Keratinocyte (primary cell): ENCODE data around the gene SRP68. TPM values are rescaled to one million over a fixed set of nuclear protein-coding genes. Genes with fewer than 3 reads are reported as not detected.

Source experiments
- DNase-seq: peaks from one replicate; pipeline ENCODE4 v3.0.0-alpha.2; 2011; ENCODE audit warnings: low read depth, missing footprints, low spot score
- FAIRE-seq: peaks from 2 replicates; lab custom pipeline; 2011; peaks lifted over from hg19 to GRCh38; lab: Jason Lieb, UNC
- H2AFZ ChIP-seq: 2 replicates; pipeline ENCODE4 v1.6.0; 2012; ENCODE audit warnings: low read length, control low read depth, inconsistent platforms; ENCODE audit not compliant: control insufficient read depth
- H3K27ac ChIP-seq: 2 replicates; pipeline ENCODE4 v1.5.1; 2011; ENCODE audit warnings: low read length; ENCODE audit not compliant: control insufficient read depth, insufficient read depth
- H3K27me3 ChIP-seq: 3 replicates; pipeline ENCODE4 v1.6.0; 2011; ENCODE audit warnings: low read length; ENCODE audit not compliant: control insufficient read depth, insufficient read depth; ENCODE audit errors: extremely low read depth
- H3K36me3 ChIP-seq, 2 experiments: 2 replicates in 1 of 2; 3 replicates in 1 of 2; pipeline ENCODE4 v1.5.1; 2011; ENCODE audit warnings: low read length in 2 of 2, mild to moderate bottlenecking in 1 of 2; ENCODE audit not compliant: control insufficient read depth in 2 of 2, insufficient read depth in 2 of 2; ENCODE audit errors: extremely low read depth in 1 of 2
- H3K4me1 ChIP-seq: 3 replicates; pipeline ENCODE4 v1.5.1; 2011; ENCODE audit warnings: low read length; ENCODE audit not compliant: control insufficient read depth, insufficient read depth; ENCODE audit errors: extremely low read depth
- H3K4me2 ChIP-seq: 3 replicates; pipeline ENCODE4 v1.6.0; 2011; ENCODE audit warnings: low read depth, low read length; ENCODE audit not compliant: control insufficient read depth, insufficient read depth; ENCODE audit errors: extremely low read depth
- H3K4me3 ChIP-seq, 3 experiments: fragments of 200-600 bp in 1 of 3; sonication (generic) in 1 of 3; 2 replicates in 2 of 3; 3 replicates in 1 of 3; pipeline ENCODE4 v1.5.1; 2011 to 2016; ENCODE audit warnings: low read length in 3 of 3, mild to moderate bottlenecking in 3 of 3, control low read depth in 2 of 3, inconsistent platforms in 1 of 3, low read depth in 1 of 3, mixed read lengths in 1 of 3, mixed run types in 1 of 3, moderate library complexity in 1 of 3; ENCODE audit not compliant: control insufficient read depth in 2 of 3, insufficient read depth in 2 of 3; ENCODE audit errors: extremely low read depth in 1 of 3
- H3K79me2 ChIP-seq: 2 replicates; pipeline ENCODE4 v1.6.0; 2012; ENCODE audit warnings: low read length; ENCODE audit not compliant: control insufficient read depth, insufficient read depth
- H3K9ac ChIP-seq: 3 replicates; pipeline ENCODE4 v1.6.0; 2011; ENCODE audit warnings: low read length; ENCODE audit not compliant: control insufficient read depth, insufficient read depth; ENCODE audit errors: extremely low read depth
- H3K9me1 ChIP-seq: 3 replicates; pipeline ENCODE4 v1.6.0; 2011; ENCODE audit warnings: low read length; ENCODE audit not compliant: control insufficient read depth, insufficient read depth; ENCODE audit errors: extremely low read depth
- H3K9me3 ChIP-seq: 2 replicates; pipeline ENCODE4 v1.5.1; 2012; ENCODE audit warnings: low read depth, low read length; ENCODE audit not compliant: control insufficient read depth
- H4K20me1 ChIP-seq: 3 replicates; pipeline ENCODE4 v1.6.0; 2011; ENCODE audit warnings: low read length; ENCODE audit not compliant: control insufficient read depth, insufficient read depth; ENCODE audit errors: extremely low read depth
- EZH2 ChIP-seq: IDR thresholded peaks from one replicate; pipeline ENCODE4 v1.6.1; 2012; ENCODE audit warnings: inconsistent platforms, mild to moderate bottlenecking, low read length, moderate library complexity
- dilution Hi-C: fragments of 300-500 bp; cut with MboI; formaldehyde crosslinking; loops from one replicate; pipeline ENCODE4 v1.7.0; 2020; ENCODE audit warnings: low sequenced_read_pairs; ENCODE audit not compliant: extremely low pct_ligation_motif_present
- polyA plus RNA-seq, 5 experiments: library from polyadenylated mRNA; depleted of rRNA in 3 of 5; stranded (reverse) in 3 of 5; stranded (forward) in 1 of 5; unstranded in 1 of 5; fragments of >200 nt; gene quantifications; 1 replicate in 1 of 5; 2 replicates in 3 of 5; 3 replicates in 1 of 5; pipeline versions ENCODE4 v1.2.1 to v1.2.3, GENCODE V29; 2011 to 2012; ENCODE audit warnings: missing spikeins in 2 of 5, low read depth in 1 of 5, low replicate concordance in 1 of 5
- TF ChIP-seq, protein P1 (sequence below), 3 experiments: IDR thresholded peaks in 1 of 3; conservative IDR thresholded peaks in 1 of 3; optimal IDR thresholded peaks in 1 of 3; 2 replicates in 2 of 3; 3 replicates in 1 of 3; pipeline versions ENCODE3 to v1.5.1; 2011; ENCODE audit warnings: low read length in 3 of 3, mild to moderate bottlenecking in 3 of 3, moderate library complexity in 2 of 3, control low read depth in 1 of 3, inconsistent platforms in 1 of 3; ENCODE audit not compliant: insufficient read depth in 2 of 3; ENCODE audit errors: extremely low read depth in 1 of 3

The SRP68 gene
- polyA plus RNA-seq, 1 donor (not counting 4 experiments of a cell fraction or from before 2014, with no cell fraction given): 81.3 TPM

DNA sequence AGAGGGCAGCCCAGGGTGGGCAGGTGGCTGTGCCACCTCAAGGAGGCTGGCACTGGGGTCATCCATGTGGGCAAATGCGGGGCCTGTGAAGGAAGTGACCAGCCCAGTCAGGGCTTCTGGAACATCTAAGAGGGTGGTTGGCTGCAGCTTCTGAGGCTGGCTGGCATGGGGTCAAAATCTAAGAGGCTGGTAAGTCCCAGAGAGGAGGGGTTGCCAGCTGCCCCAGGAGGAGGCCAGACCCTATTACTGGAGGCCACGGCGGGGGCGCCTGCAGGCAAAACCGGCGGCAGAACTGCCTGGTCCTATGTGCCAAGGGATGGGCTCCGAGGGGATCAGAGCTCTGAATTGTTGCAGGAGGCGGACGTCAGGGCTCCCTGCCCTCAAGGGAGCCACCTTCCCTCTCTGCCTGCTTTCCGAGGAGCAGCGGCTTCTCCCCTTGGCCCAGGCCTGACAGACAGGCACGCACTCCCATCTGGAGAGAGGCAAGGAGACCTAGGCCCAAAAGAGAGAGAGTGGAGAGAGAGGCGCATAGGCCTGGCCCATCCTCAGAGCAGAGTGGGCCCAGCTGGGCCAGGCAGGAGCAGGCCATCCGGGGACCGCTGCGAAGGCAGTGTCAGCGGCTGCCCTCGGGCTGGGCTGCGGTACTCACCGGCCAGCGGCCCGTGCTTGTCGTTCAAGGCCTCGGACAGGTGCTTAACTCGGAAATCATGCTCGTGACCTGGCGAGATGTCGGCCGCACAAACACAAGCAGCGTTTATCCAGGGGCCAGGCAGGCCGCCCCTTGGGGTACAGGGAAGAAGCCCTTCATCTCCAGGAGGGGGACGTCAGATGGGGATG is 17.6 kb upstream of the SRP68 start:
- peaks cover 27 to 55% of the 10 kb centered on the region in 2 experiments for H3K36me3 ChIP-seq
- H3K4me3 ChIP-seq: no peak overlapping the region
- H3K4me1 ChIP-seq: no peaks in the 10 kb centered on the region
- no peak for DNase-seq
- dilution Hi-C loops: no loop called here
- H3K9me1 ChIP-seq: peaks cover 2% of the 10 kb centered on the region
- no peak overlapping the region for H3K4me2 ChIP-seq
- H4K20me1 ChIP-seq: no peaks in the 10 kb centered on the region
- H3K27me3 ChIP-seq: no peaks in the 10 kb centered on the region
- FAIRE-seq: no peak
- H3K27ac ChIP-seq: no peak overlapping the region
- no peaks in the 10 kb centered on the region for H3K9me3 ChIP-seq
- H3K9ac ChIP-seq: no peak overlapping the region
- no peak overlapping the region for H2AFZ ChIP-seq
- TF ChIP-seq EZH2: no peak
- TF ChIP-seq, protein P1, sequence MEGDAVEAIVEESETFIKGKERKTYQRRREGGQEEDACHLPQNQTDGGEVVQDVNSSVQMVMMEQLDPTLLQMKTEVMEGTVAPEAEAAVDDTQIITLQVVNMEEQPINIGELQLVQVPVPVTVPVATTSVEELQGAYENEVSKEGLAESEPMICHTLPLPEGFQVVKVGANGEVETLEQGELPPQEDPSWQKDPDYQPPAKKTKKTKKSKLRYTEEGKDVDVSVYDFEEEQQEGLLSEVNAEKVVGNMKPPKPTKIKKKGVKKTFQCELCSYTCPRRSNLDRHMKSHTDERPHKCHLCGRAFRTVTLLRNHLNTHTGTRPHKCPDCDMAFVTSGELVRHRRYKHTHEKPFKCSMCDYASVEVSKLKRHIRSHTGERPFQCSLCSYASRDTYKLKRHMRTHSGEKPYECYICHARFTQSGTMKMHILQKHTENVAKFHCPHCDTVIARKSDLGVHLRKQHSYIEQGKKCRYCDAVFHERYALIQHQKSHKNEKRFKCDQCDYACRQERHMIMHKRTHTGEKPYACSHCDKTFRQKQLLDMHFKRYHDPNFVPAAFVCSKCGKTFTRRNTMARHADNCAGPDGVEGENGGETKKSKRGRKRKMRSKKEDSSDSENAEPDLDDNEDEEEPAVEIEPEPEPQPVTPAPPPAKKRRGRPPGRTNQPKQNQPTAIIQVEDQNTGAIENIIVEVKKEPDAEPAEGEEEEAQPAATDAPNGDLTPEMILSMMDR (optimal IDR thresholded peaks at IDR 0.05 in 1 of 3, IDR thresholded peaks at IDR 0.05 in 1 of 3, conservative IDR thresholded peaks at IDR 0.05 in 1 of 3; ENCODE audit: extremely low read depth in 1 of 3, insufficient read depth in 2 of 3, low read length in 3 of 3): no peak
- no peaks in the 10 kb centered on the region for H3K79me2 ChIP-seq

DNA sequence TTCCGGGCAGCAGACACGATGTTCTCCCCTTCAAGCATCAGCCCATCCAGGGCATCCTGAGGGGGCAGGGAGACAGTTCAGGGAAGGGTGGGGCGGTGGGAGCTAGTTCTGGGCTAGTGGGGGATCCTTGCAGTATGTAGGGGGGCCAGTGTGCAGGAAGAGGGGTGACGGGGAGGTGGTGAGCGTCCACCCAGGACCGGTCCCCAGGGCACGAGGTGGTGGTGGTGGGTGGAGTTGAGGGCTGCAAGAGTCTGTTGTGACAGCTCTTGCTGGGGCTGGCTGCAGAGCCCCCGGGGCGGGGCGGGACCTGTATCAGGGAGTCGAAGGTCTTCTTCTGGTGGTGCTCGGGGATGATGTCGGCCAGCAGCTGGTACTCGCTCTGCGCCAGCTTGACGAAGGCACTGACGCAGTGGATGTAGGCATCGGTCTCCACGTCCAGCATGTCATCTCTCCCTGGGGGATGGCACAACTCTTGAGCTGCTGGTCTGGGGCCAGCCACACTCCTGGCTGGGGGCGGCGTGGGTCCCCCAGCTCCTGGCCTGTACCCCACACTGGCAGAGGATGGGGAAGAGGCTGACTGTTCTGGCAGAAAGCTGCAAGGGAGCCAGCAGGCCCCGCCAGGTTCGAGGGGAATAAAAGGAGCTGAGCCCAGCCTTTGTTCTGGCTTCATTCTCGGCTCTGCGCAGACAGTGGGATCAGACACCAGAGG is 16.7 kb upstream of the SRP68 start:
- Histone ChIP-seq H3K9me1 (no peaks in the 10 kb centered on the region), H3K4me1 (no peaks in the 10 kb centered on the region), H3K9ac (no peak overlapping the region), H2AFZ (no peak overlapping the region), H3K4me2 (no peak overlapping the region), H3K79me2 (no peaks in the 10 kb centered on the region), H3K27me3 (no peaks in the 10 kb centered on the region), H3K27ac (no peak overlapping the region), H3K36me3 (peaks cover 33 to 56% of the 10 kb centered on the region in 2 experiments), H4K20me1 (no peaks in the 10 kb centered on the region), H3K9me3 (no peaks in the 10 kb centered on the region), H3K4me3 (no peak overlapping the region)
- dilution Hi-C loops: no loop called here
- TF ChIP-seq EZH2: no peak
- TF ChIP-seq, protein P1 (optimal IDR thresholded peaks at IDR 0.05 in 1 of 3, IDR thresholded peaks at IDR 0.05 in 1 of 3, conservative IDR thresholded peaks at IDR 0.05 in 1 of 3; ENCODE audit: extremely low read depth in 1 of 3, insufficient read depth in 2 of 3, low read length in 3 of 3): no peak
- FAIRE-seq: no peak
- DNase-seq: no peak
